HG03025 (cell line): Measurements from ENCODE around the gene IL13.
A peak's percentile ranks its signal among the peaks of the same experiment; 100 is the strongest.

Experiments used
- ATAC-seq: cut with Tn5 transposase; IDR thresholded peaks from one replicate; pipeline ENCODE4 v1.9.1; 2021; ENCODE audit warnings: mild to moderate bottlenecking, moderate library complexity; ENCODE audit not compliant: unreplicated experiment, low FRiP score

IL13 gene

DNA sequence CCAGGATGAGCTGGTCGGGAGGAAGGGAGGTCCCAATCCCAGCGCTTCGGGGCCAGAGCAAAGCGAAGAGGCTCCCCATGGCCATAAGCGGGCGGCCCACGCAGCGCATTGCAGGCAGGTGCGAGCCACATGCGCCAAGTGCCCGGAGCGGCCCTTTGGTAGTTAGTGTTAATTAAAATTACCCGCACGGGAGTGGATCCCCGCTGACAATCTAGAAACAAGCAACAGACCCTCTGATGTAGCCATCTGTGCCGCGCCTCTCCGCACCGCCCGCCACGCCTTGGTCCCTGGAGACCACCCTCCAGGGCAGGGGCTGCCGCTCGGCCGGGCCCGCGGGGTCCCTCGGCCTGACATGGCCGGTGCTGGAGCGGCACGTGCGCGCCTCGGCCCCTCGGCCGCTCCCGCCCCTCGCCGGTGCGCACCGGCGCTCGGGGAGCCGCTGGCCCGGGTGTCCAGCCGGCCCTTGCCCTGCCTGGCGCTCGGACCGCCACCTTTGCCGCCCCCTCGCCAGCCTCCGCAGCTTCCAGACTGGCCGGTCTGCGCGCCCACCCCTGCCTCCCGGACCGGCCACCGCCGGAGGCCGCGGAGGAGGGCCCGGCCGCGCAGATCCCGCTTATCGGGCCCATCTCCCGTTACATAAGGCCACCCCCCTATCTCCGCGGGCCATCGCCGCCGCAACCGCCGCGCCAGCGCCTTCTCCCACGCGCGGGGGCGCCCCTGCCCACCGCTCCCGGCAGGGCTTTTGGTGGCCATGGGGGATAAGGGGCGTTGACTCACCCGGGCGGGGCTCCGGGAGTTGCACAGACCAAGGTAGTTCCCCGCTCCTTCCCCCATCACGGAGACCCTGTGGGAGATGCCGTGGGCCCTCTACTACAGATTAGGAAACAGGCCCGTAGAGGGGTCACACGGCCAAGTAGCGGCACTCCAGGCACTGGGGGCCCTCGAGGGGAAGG lies 1.9 kb upstream of the IL13 start:
- ATAC-seq = no peak

GRCh38 chr5:132656774-132657355 lies 1.1 kb upstream of the IL13 start:
- ATAC-seq = no peak

DNA sequence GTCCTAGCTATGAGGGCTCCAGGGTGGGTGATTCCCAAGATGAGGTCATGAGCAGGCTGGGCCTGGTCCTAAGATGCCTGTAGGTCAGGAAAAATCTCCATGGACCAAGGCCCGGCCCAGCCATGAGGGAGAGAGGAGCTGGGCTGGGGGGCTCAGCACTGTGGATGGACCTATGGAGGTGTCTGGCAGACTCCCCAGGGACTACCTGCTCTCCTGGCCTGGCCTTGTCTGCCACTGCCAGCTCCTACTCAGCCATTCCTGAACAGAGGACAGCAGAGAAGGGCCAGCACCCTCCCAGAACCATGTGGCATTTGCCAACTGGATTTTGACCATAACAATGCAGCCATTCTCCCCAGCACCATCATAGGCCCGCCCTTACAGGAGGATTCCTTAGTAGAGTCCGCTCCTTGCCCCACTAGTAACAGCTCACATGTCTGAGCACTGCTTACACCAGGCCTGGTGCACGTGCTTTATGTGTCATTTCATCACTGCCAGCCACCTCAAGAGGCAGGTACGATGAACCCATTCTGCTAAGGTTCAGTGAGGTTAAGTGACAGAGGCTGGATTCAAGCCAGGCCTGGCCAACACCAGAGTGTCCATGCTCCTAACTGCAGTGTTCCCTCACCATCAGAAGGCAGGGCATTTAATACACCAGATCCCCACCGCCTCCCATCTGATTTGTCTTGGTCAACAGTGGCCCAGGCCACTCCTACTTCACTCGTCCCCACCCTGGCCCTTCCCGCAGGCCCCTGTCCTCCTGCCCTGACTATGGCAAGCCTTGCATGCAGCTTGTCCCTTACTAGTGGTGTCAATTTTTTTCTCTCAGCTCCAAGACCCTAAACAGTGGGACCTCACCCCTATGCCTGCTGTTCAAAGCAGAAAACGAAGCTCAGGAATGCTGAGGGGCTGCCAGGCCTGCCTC lies 669 bp downstream of the IL13 start:
- ATAC-seq = no peak

DNA sequence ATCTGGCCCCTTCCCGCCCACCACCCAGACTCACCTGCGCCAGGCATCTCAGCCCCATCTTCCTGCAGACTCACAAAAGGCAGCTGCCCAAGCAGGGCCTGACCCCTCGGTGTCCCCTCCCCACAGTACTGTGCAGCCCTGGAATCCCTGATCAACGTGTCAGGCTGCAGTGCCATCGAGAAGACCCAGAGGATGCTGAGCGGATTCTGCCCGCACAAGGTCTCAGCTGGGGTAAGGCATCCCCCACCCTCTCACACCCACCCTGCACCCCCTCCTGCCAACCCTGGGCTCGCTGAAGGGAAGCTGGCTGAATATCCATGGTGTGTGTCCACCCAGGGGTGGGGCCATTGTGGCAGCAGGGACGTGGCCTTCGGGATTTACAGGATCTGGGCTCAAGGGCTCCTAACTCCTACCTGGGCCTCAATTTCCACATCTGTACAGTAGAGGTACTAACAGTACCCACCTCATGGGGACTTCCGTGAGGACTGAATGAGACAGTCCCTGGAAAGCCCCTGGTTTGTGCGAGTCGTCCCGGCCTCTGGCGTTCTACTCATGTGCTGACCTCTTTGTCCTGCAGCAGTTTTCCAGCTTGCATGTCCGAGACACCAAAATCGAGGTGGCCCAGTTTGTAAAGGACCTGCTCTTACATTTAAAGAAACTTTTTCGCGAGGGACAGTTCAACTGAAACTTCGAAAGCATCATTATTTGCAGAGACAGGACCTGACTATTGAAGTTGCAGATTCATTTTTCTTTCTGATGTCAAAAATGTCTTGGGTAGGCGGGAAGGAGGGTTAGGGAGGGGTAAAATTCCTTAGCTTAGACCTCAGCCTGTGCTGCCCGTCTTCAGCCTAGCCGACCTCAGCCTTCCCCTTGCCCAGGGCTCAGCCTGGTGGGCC lies 1.9 kb downstream of the IL13 start:
- ATAC-seq = no peak

DNA sequence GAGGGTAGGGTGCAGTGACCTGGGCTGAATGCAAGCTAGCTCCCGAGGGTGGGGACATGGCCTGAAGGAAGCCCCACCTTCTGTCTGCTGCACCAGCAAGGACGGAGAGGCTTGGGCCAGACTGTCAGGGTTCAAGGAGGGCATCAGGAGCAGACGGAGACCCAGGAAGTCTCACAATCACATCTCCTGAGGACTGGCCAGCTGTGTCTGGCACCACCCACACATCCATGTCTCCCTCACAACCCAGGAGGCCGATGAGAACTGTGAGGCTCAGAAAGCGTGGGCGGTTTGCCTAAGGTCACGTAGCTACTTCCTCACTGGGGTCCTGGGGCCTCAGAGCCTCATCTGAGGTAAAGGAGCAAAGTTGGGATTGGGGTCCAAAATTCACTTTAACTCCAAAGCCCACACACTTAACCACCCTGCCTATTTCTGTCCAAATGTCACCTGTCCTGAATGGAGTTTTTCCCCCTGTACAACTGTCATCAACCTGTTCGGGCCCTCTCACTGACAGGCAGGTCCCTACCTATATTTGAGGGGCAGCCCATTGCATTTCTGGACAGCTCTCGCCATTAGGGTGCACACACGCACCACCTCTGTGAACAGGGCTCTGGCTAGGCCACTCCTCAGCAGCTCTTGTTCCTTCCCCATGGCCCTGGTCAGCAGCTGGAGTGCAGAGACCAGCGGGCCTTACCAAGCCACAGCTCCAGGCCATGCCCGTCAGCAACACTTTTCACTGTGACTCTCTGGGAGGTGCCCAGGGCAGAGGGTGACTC lies 3.4 kb downstream of the IL13 start:
- ATAC-seq = no peak

GRCh38 chr5:132662004-132662401 lies 4.0 kb downstream of the IL13 start:
- ATAC-seq = no peak

- ATAC-seq = peak; percentile 44
These were observed 5.2 kb downstream of the IL13 start for GRCh38 chr5:132662925-132663770.

DNA sequence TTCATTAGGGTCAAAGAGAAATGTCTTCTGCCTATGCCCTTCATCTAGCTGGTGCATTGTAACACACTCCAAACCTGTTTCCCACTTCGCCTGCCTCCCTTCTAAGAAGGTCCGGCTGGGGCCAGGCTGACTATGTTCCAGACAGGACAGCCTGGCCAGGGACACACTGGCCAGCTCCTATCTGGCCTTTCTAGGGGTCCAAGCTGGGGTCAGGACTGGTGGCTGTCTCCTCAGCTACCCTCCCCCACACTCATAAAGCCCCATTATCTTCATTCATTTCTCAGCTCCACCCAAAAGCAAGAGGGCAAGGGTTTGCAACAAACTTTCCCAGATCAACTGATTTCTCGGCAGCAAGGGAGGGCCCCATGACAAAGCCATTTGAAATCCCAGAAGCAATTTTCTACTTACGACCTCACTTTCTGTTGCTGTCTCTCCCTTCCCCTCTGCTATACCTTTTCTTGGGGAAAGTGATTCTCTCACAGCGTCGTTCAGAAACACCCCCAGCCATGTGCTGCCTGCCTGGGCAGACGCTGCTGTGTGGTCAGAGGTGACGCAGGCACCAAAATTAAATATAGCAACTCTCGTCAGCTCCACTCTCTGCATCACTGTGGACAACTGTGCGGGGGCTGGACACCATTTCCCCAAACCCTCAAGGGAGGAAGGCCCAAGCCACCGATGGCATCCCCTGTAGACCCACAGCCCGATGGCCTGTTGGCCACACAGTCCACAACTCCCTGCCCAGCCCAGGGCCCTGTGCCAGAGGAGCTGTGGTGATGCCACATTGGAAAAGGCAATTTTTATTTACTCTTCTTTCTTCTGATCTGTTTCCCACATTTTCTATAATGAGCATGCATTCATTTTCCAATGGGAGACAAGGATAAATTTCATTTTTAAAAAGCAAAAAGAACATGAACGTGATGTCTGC lies 6.1 kb downstream of the IL13 start:
- peak; percentile 30 for ATAC-seq

DNA sequence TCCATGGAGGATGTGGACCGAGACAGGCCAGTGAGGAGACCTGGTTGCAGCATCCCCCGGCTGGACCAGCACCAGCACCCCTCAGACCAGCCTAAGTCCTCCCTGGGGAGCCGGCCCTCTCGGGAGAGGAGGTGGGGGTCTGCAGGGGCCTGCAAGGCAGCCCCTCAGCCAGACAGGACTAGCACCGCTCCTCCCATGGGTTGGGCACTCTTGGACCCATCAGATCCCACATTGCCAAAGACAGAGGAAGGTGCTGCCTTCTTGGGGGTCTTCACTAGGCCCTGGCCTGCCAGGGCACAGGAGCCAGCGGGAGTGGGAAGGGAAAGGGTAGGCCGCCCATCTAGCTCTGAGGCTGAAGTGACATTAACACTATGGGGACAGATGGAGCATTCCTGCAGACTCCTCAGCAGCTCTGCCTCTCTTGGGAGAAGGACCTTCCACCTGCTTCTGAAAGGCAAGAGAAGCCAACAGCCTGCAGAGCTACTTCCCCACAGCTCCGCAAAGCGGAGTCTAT lies 6.8 kb downstream of the IL13 start:
- no peak for ATAC-seq

- ATAC-seq = no peak
These were observed 7.7 kb downstream of the IL13 start for GRCh38 chr5:132665574-132666080.

- ATAC-seq = no peak
These were observed 8.5 kb downstream of the IL13 start for GRCh38 chr5:132666310-132667123.

- ATAC-seq = no peak
These were observed 9.3 kb downstream of the IL13 start for GRCh38 chr5:132667309-132667708.

DNA sequence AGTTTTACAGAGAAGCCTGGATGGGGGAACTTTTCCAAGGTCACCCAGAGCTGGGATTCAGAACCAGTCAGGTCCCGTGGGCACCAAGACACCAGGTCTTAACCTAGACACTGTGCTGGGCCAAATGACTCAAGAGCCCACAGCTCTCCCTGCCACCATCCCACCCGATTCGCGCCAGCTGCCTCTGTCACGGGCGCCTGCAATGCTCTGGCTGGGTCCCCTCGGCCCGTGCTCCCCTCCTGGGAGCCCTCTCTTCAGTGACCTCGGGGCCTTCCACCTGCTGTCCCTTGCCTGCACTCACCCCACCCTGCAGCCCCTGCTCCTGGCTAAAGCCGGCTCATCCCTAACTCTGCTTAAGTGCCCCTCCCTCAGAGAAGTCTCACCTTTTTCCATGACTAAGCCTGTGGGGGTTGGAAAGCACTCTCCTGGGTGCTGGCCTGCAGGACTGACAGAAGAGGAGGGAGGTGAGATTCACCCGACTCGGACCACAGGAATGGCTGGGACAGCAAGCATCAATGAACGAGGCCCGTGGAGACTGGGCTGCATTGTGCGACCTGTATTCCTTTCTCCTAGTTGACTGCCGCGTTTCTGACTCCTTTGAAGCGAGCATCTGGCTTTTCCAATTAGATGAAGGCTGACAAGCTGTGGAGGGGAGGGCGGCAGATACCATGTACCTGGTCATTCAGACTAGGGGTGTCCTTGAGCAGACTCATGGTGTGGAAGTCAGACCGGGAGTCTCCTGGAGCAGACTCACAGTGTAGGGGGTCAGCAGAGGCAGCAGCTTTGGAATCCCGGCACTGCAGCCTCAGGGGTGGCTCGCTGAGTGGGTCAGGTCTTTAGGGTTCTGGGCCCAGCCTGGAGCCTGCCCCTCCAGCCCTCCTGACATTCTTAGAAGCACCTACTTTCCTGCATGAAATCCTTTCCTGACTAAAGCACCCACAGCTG lies 10.1 kb downstream of the IL13 start:
- ATAC-seq = no peak

DNA sequence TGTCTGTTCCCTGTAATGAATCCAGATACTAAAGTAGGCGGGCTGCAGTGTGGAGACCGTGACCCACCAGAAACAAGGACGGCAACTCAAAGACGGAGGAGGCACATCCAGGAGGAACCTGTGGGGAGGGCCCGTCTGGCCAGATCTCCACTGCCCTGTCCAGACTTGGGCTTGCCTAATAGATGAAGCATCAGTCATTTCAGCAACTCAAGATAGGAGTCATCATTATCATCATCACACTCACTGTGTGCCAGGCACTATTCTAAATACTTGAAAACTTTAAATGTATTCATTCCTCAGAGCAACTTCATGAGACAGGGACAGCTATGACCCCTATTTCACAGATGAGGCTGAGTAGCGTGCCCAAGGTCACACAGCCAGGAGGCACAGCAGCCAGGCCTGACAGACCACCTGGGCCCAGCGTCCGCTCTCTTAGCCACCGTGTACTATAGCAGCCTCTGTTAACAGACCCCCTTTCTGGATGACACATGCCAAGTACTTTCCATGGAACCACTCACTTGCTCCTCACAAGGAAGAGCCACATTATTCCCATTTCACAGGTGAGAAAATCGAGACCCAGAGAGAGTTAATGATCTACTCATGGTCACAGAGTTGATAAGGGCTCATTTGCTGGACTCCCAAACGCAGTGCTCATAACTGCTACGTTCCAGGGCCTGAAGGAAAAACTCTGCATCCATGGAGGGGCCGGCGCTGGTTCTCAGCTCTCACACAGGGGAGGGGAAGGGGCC lies 10.9 kb downstream of the IL13 start:
- no peak for ATAC-seq
